Gastrocnemius medialis (tissue), 4 donors: ENCODE measurements around the gene LENEP.

Source experiments
- CTCF ChIP-seq, 5 experiments: fragments of 450-650 bp in 3 of 5; fragments of 200-600 bp in 2 of 5; sonication (generic) in 2 of 5; IDR thresholded peaks in 4 of 5; conservative IDR thresholded peaks in 1 of 5; 1 replicate in 4 of 5; 2 replicates in 1 of 5; pipeline ENCODE4 v1.5.1; 2016 to 2019; ENCODE audit warnings: antibody characterized with exemption in 5 of 5, mild to moderate bottlenecking in 3 of 5, moderate library complexity in 3 of 5
- POLR2A ChIP-seq, 2 donors: fragments of 450-650 bp; IDR thresholded peaks; one replicate each; pipeline ENCODE4 v1.6.1; 2017; ENCODE audit warnings: antibody characterized with exemption in 2 of 2, mild to moderate bottlenecking in 2 of 2, moderate library complexity in 2 of 2

GRCh38 chr1:154959426-154959780 lies 34.0 kb upstream of the LENEP start:
- no peak for TF ChIP-seq POLR2A (IDR thresholded peaks at IDR 0.05)
- TF ChIP-seq CTCF (IDR thresholded peaks at IDR 0.05 in 4 of 5, conservative IDR thresholded peaks at IDR 0.05 in 1 of 5) = no peak
